GM18502 (cell line): Measurements from ENCODE around the gene IL21R.
"Not testable (repeated sequence)": the region's sequence is repeated elsewhere in the genome, so short reads cannot be mapped to it uniquely, and the experiment has no call there.

Source experiments
- ATAC-seq: cut with Tn5 transposase; IDR thresholded peaks from one replicate; pipeline ENCODE4 v1.9.1; 2021; ENCODE audit warnings: mild to moderate bottlenecking; ENCODE audit not compliant: unreplicated experiment, poor library complexity

Gene IL21R

DNA sequence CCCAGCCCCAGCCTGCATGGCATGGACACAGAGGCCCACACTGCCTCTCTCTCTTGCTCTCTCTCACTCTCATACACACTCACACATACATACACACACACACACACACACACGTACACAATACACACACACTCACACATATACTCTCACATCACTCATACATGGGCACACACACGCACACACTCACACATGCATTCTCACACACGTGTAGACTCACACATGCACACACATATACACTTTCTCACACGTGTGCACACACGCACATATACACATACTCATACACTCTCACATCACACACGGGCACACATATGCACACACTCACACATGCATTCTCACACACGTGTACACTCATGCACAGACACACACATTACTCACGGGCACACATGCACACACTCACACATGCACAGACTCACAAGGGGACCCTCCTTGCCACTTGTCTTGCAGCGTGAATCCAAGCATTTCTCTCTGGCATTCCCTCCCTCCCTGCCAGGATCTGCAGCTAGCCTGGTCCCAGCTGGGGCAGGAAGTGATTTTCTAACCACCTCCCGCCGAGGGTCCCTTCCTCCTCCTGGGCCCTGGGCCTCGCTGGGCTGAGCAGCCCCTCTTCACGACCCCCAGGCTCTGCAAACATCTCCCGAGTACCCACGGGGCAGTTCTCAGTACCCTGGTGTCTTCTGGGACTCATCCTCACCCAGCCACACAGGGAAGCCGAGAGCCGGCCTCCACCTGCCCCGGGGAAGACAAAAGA, 37.5 kb downstream of the IL21R start:
- ATAC-seq, result no peak

- ATAC-seq, result no peak
Measured at GRCh38 chr16:27441276-27441675, 39.3 kb downstream of the IL21R start.

GRCh38 chr16:27441998-27442397, 40.0 kb downstream of the IL21R start:
- ATAC-seq, result no peak

DNA sequence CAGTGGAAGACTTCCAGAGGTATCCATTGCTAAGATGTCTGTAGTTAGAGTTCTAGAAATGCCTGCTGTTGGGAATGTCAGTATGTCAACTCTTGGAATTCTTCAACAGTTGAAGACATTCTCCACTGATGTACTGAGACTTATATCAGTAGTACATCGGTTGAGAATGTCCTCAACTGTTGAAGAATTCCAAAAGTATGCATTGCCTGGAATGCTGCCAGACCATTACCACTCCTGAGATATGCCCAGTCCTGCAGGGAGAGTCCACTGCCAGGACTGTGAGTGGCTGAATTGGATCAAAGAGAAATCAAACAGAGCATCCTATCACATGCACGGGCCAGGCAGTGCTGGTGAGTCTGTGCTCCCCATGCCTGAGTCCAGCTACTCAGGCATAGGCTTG, 42.0 kb downstream of the IL21R start:
- ATAC-seq, result no peak

- ATAC-seq, result no peak
Measured at GRCh38 chr16:27444470-27444869, 42.5 kb downstream of the IL21R start.

- no peak for ATAC-seq
Measured at GRCh38 chr16:27445502-27446175, 43.7 kb downstream of the IL21R start.

- no peak for ATAC-seq
Measured at GRCh38 chr16:27446721-27447120, 44.7 kb downstream of the IL21R start.

GRCh38 chr16:27447301-27447700, 45.3 kb downstream of the IL21R start:
- ATAC-seq, result no peak

GRCh38 chr16:27448532-27449433, 46.8 kb downstream of the IL21R start:
- no peak for ATAC-seq

- no peak for ATAC-seq
Measured at GRCh38 chr16:27449434-27450195, 47.6 kb downstream of the IL21R start.

DNA sequence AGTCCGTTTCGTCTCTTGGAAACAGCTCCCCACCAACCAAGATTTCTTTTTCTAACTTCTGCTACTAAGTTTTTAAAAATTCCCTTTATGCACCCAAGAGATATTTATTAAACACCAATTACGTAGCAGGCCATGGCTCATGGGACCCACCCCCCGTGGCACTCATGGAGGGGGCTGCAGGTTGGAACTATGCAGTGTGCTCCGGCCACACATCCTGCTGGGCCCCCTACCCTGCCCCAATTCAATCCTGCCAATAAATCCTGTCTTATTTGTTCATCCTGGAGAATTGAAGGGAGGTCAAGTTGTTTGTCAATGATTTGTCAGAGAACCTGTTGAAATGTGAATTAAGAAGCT, 48.2 kb downstream of the IL21R start:
- no peak for ATAC-seq

GRCh38 chr16:27452569-27453493, 50.9 kb downstream of the IL21R start:
- no peak for ATAC-seq

GRCh38 chr16:27453494-27453825, 51.5 kb downstream of the IL21R start:
- no peak for ATAC-seq

- no peak for ATAC-seq
Measured at GRCh38 chr16:27455700-27456099, 53.7 kb downstream of the IL21R start.

GRCh38 chr16:27457605-27457900, 55.6 kb downstream of the IL21R start:
- ATAC-seq, result not testable (repeated sequence)

- ATAC-seq, result no peak
Measured at GRCh38 chr16:27458258-27458657, 56.3 kb downstream of the IL21R start.

DNA sequence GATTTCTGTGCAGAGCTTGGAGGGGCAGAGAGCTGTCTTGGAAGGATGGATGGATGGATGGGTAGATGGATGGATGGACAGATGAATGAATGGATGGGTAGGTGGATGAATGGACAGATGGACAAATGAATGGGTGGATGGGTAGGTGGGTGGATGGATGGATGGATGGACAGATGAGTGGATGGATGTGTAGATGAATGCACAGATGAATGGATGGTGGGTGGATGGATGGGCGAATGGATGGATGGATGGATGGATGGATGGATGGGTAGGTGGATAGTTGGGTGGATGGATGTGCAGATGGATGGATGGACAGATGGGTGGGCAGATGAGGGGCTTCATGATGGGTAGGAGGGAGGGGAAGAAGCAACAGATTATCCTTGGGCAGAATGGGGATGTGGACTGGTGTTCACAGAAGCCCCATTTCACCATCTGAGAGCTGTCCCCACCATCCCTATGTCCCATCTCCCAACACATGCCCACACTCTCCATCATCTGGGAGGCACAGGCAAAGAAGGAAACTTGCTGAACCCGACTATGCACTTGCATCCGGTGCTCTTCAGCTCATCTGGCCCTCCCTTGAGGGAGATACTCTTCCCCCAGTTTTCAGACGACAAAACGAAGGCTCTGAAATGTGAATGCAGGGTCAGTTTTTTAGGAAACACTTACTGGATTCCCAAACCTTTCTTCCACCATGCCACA, 57.2 kb downstream of the IL21R start:
- ATAC-seq, result no peak

DNA sequence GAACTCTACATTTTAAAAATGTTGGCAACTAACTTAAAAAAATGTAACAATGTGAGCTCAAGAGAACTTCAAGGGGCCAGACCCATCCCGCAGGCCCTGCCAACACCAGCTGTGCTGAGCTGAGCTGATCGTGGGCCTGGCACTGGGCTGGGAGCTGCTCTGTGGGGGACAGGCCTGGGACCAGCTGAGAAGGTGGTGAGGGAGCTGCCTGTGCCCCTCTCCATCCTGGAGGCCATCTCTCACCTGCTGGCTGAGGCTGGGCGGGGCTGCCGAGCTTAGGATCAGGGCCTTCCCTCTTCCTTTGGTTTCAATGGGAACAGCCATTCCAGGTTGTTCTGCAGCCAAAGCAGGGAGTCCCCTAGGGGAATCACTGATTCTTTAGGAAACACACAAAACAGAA, 58.2 kb downstream of the IL21R start:
- no peak for ATAC-seq
